Ishikawa (cell line): ENCODE data around the gene CRAMP1.

Experiments used
- CEBPB ChIP-seq: IDR thresholded peaks from 2 replicates; pipeline ENCODE4 v1.6.1; 2012
- EP300 ChIP-seq: IDR thresholded peaks from 2 replicates; pipeline ENCODE4 v1.6.1; 2012; ENCODE audit warnings: borderline replicate concordance
- FOXM1 ChIP-seq: IDR thresholded peaks from 2 replicates; pipeline ENCODE4 v1.6.1; 2012; ENCODE audit warnings: low read depth, borderline replicate concordance
- YY1 ChIP-seq: IDR thresholded peaks from 2 replicates; pipeline ENCODE4 v1.6.1; 2012; ENCODE audit warnings: low read depth
- TF ChIP-seq, protein P1 (sequence below): IDR thresholded peaks from 2 replicates; pipeline ENCODE4 v1.6.1; 2012
- TF ChIP-seq, protein P2 (sequence below): IDR thresholded peaks from 2 replicates; pipeline ENCODE4 v1.6.1; 2012; ENCODE audit warnings: low read depth, mild to moderate bottlenecking

DNA sequence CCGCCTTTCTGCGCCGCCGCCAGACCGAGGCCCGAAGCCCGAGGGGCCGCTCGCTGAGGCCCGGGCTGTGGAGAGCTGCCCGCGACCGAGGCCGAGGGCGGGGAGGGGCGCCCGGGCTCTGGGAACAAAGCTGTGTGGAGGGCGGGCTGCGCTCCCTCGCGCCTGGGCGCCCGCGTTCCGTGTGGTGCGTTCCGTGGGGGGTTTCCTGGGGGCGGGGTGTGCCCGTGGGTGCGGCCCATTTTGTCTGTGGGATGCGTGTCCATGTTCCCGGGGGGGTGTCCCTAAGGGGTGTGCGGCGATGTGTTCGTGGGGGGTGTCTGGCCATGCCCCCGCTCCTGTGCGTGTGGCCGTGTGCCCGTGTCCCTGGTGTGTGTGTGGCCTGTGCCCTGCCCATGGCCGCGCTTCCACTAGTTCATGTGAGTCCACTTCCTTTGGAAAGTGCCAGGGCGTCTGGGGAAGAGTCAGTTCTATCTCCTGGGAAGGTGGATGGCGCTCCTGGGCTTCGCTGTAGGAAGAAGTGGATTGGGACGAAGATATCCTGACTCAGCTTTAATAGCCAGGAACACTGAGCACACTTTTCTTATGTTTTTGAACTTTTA, 66.4 kb downstream of the CRAMP1 start:
- TF ChIP-seq FOXM1 (no peak), CEBPB (no peak), EP300 (no peak; the same call in 1 of the 2 replicates), YY1 (no peak; the same call in 1 of the 2 replicates)
- TF ChIP-seq, protein P1, sequence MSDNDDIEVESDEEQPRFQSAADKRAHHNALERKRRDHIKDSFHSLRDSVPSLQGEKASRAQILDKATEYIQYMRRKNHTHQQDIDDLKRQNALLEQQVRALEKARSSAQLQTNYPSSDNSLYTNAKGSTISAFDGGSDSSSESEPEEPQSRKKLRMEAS: no peak; the same call in 1 of the 2 replicates
- TF ChIP-seq, protein P2, sequence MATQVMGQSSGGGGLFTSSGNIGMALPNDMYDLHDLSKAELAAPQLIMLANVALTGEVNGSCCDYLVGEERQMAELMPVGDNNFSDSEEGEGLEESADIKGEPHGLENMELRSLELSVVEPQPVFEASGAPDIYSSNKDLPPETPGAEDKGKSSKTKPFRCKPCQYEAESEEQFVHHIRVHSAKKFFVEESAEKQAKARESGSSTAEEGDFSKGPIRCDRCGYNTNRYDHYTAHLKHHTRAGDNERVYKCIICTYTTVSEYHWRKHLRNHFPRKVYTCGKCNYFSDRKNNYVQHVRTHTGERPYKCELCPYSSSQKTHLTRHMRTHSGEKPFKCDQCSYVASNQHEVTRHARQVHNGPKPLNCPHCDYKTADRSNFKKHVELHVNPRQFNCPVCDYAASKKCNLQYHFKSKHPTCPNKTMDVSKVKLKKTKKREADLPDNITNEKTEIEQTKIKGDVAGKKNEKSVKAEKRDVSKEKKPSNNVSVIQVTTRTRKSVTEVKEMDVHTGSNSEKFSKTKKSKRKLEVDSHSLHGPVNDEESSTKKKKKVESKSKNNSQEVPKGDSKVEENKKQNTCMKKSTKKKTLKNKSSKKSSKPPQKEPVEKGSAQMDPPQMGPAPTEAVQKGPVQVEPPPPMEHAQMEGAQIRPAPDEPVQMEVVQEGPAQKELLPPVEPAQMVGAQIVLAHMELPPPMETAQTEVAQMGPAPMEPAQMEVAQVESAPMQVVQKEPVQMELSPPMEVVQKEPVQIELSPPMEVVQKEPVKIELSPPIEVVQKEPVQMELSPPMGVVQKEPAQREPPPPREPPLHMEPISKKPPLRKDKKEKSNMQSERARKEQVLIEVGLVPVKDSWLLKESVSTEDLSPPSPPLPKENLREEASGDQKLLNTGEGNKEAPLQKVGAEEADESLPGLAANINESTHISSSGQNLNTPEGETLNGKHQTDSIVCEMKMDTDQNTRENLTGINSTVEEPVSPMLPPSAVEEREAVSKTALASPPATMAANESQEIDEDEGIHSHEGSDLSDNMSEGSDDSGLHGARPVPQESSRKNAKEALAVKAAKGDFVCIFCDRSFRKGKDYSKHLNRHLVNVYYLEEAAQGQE: no peak
